A549 treated with DMSO at 1 μM for 4 hours (cell line): ENCODE data around the gene RBL1. TPM values are rescaled to one million over a fixed set of nuclear protein-coding genes. Genes with fewer than 3 reads are reported as not detected.

Source experiments
- total RNA-seq: library from RNA; stranded (reverse); fragments of 200-300 nt; extraction: Qiagen RNA extraction; gene quantifications from 5 replicates; pipeline ENCODE4 v1.2.3, GENCODE V29; 2022; ENCODE audit warnings: low read depth

RBL1 gene, protein sequence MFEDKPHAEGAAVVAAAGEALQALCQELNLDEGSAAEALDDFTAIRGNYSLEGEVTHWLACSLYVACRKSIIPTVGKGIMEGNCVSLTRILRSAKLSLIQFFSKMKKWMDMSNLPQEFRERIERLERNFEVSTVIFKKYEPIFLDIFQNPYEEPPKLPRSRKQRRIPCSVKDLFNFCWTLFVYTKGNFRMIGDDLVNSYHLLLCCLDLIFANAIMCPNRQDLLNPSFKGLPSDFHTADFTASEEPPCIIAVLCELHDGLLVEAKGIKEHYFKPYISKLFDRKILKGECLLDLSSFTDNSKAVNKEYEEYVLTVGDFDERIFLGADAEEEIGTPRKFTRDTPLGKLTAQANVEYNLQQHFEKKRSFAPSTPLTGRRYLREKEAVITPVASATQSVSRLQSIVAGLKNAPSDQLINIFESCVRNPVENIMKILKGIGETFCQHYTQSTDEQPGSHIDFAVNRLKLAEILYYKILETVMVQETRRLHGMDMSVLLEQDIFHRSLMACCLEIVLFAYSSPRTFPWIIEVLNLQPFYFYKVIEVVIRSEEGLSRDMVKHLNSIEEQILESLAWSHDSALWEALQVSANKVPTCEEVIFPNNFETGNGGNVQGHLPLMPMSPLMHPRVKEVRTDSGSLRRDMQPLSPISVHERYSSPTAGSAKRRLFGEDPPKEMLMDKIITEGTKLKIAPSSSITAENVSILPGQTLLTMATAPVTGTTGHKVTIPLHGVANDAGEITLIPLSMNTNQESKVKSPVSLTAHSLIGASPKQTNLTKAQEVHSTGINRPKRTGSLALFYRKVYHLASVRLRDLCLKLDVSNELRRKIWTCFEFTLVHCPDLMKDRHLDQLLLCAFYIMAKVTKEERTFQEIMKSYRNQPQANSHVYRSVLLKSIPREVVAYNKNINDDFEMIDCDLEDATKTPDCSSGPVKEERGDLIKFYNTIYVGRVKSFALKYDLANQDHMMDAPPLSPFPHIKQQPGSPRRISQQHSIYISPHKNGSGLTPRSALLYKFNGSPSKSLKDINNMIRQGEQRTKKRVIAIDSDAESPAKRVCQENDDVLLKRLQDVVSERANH
- 9.3 to 12.6 TPM (median 11.5 TPM) in 5 replicates for total RNA-seq

DNA sequence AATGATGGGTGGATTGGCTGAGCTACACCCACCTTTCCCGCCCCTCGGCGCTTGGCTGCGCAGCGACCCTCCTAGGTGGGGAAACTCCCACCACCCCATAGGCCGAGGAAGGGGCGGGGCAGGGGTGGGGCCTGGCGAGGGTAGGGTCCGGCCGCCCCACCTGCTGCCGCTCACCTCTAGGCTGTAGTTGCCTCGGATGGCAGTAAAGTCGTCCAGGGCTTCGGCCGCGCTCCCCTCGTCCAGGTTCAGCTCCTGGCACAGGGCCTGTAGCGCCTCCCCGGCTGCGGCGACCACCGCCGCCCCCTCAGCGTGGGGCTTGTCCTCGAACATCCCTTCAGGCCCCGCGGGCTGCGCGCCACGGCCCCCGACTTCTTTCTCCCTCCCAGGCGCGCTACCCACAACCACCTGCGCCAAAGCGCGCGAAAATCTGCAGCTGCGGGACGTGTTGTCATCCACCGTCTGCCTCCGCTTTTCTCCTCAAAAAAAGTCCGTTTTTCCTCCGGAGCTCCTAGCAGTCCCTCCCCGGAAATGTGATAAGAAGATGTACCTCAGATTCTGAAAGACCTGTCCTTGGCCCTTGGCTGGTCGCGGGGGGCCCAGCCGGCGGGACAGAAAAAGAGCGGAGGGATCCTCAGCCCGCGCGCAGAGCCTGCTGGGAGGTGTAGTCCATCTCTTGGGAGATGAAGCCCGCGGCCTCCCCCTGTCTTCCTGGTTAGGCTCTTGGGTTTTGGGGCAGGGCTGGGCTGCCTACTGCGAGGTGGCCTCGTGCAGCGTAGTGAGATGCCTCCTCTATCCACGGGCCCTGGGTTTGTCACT lies at the start of gene RBL1:
RBL1 (minus strand) TSS at position 399 of the 816 bp plus-strand sequence; CDS start at position 330, 69 bp downstream.

DNA sequence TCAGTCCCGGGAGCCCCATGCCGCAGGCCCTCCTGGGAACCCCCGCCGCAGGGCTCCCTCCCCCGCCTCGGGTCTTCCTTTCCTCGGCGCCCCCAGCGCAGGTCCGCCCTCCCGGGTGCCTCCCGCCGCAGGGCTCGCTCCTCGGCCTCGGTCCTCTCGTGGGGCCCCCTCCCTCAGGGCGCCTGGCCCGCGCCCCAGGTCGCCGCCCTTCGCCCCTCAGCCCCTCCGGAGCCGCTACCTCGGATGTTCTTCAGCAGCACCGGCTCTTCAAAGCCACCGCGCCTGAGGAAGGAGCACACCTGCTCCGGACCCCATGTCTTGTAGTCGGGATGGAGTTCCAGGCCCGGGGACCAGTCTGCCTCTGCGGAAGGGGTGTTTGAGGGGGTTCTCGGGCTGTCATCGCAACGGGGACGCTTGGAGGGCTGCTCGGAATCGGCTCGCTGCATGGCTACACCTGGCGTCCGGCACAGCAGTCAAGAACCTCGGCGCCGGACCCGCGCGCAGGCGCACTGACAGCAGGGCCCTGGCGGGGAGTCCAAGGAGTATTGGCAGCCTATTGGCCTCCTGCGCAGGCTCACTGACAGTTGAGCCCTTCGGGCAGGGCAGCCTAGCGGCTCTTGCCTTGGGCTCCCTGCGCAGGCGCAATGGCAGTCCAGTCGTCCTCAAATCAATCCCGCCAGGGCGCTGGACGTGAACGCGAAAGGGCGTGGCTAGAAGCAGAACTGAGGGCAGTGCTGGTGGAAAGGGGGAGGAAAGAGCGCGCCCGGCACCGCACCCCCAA lies 144.4 kb downstream of the RBL1 start, which contains the start of gene SAMHD1:
SAMHD1 (minus strand) TSS at position 511 of the 781 bp plus-strand sequence; CDS start at position 446, 65 bp downstream.

Other genes with a start within 250 kb of the RBL1 start
- gene TLDC2, start 219.9 kb downstream of the RBL1 start, total RNA-seq, result not detected in 5 replicates
- gene SAMHD1, start 144.3 kb downstream of the RBL1 start, total RNA-seq, result 6.8 to 8.6 TPM (median 8.1 TPM) in 5 replicates
- 257 to 271 TPM (median 268 TPM) in 5 replicates for gene RPN2, start 83.3 kb upstream of the RBL1 start, total RNA-seq
- gene MROH8, start 83.6 kb upstream of the RBL1 start, total RNA-seq, result 0.62 to 1.1 TPM (median 1.00 TPM) in 5 replicates
- not detected in 5 replicates for gene GHRH, start 165.8 kb upstream of the RBL1 start, total RNA-seq
- gene MANBAL, start 193.7 kb upstream of the RBL1 start, total RNA-seq, result 89.9 to 101 TPM (median 97.6 TPM) in 5 replicates